GM21447 (cell line): ENCODE data around the gene ARHGAP22.

ENCODE experiments used
- ATAC-seq: cut with Tn5 transposase; IDR thresholded peaks from one replicate; pipeline ENCODE4 v1.9.1; 2021; ENCODE audit not compliant: unreplicated experiment

ARHGAP22 gene

DNA sequence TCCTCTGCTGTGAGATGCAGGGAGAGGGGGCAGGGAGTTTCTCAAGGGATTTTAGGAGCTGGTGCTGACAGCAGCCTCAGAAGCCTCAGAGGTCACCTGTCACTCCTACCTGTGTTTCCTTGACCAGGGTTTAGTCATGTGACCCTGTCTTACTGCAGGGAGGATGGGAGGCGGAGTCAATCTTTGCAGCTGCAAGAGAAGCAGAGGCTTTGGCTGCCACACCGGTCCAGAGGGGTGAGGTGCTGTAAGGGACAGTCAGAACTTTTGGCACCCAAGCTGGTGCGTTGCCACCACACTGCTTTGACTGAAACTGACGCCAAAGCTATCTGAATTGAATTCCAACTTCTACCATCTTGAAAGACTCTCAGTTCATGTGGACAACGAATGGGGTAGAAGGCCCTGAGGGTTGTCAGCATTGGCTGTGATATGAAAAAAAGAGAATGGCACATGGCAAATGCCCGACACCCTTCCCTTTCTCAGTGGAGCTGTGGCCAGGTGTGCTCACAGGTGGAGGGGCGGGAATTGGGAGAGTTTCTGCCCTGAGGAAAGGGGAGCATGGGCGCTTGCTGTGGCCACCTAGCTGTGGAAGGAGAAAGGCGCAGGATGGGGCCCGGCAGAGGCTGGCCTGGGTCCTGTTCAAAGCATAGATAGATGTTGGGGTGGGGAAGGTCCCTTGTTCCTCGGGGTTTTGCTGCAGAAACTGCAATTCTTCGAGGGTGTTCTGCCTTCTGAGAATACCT, 69.3 kb downstream of the ARHGAP22 start:
- no peak for ATAC-seq

DNA sequence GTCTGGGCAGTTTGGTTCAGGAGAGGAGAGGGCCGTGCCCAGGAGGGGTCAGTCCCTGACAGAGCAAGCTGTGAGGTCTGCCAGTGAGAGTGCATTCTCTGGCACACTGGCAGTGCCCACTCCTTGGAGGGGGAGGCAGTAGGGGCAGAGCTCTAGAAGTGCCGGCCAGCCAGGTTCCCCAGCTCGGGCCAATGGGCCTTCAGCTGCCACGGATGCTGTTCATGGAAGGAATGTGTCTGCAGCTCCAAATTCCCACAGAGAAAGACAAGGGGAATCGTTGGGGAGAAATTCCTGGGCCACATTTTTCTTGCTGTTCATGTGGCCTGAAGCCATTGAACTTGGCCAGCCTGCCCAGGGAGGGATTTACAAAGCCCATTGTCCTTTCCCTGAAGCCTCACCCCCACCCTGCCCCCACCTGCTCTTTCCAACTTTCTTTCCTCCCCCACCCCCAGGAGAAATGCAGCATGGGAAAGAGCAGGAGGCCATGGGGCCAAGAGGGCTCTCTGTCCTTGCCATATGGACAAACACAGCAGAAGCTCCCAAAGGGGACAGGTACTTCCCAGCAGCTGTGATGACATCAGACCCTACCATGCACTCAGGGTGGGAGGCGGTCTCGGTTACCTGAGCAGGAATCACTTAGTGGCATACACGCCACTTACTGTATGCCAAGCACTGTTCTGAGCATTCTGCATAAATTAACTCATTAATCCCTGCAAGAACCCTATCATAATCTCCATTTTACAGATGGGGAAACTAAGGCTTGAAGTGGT, 70.7 kb downstream of the ARHGAP22 start:
- ATAC-seq, result no peak

DNA sequence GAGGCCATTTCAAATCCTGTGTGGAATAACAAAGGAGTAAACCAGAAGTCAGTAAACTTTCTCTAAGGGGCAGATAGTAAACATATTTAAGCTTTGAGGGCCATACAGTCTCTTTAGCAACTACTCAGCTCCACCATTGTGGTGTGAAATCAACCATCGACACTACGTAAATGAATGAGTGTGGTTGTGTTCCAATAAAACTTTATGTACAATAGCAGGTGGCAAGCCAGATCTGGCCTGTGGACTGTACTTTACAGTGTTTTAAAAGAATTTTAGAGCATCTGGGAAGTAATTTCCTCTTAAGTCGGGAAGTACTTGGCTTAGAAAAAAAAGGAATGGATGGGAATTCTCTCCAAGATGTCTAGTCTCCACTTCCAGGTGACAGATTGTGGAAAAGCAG, 71.3 kb downstream of the ARHGAP22 start:
- no peak for ATAC-seq

DNA sequence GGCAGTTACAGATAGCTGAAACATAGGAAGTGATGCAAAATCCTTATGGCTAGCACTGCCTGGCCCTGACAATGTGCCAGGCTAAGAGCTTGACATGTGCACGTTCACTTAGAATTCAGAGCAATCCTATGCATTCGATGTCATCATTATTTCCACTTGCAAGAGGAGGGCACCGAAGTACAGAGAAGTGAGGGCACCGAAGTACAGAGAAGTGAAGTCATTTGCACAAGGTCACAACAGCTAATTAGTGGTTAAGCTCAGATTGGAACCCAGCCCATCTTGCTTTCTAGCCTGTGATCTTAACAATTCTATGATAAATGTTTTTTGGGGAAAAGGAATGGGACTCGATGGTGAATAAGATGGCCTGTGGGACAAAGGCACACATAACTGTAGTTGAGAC, 73.4 kb downstream of the ARHGAP22 start:
- ATAC-seq, result no peak

DNA sequence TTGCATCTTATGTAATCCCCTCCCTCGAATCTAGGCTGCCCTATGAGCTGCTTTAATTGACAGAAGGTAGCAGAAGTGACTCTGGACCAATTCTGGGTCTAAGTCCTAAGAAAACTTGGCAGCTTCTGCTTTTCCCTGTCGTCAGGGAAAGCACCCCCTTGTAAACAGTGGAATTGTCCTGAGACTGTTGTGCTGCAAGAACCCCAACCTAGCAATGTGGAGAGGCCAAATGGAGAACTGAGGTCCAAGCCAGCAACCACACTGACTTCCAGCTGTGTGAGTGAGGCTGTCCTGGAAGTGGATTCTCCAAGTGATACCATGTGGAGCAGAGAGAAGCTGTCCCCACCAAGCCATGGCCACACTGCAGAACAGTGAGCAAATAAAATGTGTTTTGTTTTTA, 75.5 kb downstream of the ARHGAP22 start:
- no peak for ATAC-seq

DNA sequence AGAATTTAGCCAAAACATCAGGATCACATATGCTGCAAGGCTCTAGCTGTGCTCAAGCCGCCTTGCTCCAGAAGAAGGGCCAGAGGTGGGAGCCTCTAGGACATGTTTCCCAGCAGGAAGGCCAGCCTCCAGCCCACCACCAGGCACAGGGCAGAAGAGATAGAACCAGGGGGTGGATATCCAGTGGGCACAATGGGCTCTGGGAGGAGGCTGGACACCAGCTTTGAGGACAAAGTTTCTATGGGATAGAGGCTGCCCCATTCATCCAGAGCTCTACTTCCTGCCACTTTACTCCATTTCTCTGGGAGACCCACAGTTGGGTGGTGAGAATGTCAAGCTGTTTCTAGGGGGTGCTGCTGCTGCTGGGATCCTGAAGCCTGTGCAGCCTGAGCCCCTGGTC, 77.1 kb downstream of the ARHGAP22 start:
- ATAC-seq, result no peak

DNA sequence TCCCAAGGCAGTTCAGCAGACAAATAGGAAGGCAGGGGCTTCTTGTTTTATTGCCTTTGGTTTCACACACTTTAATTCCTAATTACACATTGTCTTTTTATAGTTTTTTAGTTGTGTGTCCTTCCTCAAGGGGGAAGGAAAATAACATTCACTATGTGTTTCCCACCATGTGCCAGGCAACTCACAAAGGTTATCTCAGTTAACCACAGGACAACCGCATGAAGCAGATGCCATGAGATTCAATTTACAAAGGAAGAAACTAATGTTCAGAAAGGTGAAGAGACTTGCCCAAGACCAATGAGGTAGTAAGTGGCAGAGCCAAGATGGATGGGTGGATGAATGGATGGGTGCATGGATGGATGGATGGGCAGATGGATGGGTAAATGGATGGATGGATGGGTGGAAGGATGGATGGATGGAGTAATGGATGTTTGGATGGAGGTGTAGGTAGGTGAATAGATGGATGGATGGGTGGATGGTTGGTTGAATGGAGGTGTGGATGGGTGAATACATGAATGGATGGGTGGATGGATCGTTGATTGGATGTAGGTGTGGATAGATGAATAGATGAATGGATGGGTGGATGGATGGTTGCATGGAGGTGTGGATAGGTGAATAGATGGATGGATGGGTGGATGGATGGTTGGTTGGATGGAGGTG, 77.9 kb downstream of the ARHGAP22 start:
- ATAC-seq, result no peak

DNA sequence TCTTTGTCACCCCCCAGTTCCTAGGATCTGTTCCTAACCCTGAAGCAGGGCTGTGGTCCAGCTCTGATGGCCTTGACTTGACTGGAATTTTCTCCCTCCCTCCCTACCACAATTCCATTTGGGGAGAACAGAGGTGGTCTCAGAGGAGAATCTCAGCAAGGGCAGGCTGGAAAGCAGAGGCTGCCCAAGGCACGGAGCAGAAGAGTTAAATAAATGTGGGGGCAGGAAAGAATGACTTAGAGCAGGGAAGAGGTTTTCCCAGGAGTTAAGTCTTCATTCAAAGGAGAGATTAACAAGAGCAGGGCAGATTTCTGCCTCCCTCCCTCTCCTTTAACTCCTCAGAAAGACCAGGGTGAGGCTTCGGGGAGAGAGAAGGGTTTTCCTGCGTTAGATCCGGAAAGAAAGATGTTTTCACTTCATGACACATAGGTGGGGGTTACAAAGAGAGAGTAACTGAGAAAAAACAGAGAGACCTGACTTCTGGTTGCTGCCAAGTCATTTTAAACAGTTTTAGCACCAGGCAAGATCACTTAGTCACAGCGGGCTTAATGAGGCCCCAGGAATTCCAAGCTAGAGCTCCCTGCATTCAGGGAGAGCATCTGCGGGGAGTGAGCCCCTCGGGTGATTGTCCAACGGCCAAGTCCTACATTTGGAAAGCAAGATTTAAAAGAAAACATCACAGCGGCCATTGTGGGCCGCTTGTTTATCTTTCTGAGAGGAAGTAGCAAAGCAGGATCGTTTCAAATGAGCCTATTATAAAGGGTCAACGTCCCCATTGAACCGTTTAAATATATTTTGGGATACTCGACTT, 78.7 kb downstream of the ARHGAP22 start:
- ATAC-seq, result no peak

DNA sequence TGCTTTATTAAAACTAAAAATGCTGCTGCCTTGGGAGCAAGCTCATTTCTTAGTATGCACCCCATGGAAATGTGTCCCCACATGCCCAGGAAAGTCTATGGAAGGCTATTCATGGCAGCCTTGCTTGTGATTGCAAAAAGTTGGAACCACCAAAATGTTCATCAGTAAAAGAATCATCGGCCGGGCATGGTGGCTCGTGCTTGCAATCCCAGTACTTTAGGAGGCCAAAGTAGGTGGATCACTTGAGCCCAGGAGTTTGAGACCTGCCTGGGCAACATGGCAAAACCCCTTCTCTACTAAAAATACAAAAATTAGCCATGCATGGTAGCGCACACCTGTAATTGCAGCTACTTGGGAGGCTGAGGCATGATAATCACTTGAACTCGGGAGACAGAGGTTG, 79.8 kb downstream of the ARHGAP22 start:
- no peak for ATAC-seq

DNA sequence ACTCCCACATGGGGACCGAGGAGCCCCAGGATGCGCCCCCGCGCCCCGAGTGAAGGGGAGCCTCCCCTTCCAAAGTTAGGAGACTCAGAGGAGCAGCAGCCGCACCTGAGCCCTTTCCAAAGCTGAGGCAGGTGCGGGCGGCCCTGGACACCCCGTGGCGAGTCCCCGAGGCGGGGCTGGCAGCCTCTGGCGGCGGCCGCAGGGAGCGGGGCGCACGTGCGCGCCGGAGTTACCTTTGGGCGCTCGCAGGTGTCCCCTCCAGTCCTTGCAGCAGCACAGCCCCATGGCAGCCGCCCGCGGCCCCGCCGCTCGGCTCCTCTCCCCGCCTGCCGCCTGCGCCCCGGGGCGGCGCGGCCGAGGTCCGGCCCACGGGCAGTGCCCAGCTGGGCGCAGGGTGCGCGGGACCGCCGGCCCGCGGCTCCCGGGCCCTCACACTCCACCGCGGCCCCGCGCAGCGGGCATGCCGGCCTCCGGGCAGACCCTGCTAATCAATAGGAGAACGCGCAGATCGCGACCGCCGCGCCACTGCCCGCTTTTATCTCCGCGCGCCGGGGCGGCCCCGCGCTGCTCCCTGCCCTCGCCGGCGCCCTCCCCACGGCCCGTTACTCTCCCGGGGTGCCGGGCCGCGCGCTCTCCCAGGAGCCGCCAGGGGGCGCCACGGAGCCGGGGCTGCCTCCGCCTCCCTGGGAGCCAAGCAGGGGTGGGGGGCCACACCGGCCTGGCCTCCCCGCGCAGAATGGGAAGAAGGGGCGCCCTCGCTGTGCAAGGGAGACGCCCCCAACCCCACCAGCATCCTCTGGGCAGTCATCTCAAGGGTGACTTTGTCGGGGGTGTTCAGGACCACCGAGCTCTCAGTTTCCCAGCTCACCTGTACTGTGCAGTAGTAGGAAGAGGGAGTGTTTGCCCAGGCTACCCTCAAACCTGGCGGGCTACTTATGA, 80.8 kb downstream of the ARHGAP22 start:
- no peak for ATAC-seq

DNA sequence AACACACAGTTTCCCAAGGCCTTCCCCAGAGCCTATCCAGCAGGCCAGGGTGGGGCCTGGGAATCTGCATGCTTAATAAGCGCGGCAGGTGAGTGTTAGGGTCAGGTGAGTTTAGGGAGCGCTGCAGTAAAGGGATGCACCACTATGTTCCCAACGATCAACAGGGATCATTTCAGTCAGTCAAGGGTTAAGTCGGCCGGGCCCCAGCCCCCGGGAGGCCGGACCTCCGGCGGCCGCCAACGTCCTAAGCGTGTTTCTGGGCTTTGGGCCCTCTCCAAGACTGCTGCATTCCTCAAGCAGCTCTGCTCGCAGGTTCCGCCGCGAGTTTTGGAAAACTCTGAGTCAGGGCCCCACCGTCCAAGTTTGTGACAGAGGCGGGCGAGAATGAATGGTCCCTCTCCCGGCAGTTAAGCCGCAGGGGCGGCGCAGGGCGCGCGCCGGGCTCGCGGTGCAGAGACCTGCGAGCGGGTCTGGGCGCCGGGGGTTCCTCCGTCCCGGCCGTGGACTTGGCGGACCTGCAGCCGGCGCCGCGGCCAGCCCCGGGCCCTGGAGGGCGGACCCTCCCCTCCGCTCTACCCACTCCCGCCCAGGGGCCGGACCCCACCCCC, 81.6 kb downstream of the ARHGAP22 start:
- no peak for ATAC-seq

DNA sequence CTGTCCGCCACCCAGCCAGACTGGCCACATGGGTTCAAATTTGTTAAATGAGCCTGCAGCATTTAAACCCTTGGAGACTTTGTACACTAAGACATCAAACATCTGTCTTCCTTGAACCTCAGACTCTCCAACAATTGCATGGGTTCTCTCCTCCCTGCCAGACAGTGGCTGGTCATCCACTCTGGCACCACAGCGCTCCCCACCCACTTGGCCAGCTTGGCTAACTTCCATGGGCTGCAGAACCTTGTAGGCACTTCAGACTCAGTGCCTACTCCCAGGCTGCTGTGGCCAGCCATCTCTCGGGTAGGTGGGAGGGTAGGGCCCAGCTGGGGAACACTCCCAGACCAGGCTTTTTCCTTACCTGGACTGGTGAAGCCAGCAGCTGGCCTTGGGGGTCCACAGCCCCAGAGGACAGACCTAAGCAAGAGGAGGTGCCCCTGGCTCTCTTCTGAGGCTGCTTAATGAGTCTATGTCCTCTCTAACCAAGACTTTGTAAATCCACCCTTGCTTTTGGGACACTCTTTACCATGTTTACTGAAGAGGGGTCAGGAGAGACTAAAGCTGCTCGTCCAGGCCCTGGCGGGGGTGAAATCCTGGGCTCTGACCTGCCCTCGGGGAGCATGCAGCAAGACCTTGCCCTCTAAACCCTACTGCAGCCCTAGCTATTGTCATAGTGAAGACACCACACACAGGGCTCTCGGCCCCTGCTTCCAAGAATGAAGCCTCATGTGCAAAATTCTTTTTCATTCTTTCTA, 82.7 kb downstream of the ARHGAP22 start:
- no peak for ATAC-seq

DNA sequence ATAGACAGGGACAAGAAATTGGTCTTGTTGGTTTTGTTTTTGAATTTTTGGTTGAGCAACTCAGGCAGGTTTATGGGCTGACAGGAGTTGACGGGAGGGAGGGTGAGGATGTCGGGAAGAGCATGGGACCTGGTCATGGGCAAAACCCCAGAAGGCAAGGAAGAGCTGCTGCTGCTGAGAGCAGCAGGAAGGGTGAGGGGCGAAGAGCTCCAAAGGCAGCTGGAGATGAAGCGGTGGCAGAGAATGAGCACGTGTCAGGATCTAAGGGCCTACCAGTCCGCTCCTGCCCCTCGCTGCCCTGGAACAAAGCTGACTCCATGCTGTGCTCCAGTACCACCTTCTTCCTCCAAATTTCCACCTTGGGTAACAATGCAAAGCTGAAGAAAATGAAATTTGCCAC, 84.3 kb downstream of the ARHGAP22 start:
- ATAC-seq, result no peak

DNA sequence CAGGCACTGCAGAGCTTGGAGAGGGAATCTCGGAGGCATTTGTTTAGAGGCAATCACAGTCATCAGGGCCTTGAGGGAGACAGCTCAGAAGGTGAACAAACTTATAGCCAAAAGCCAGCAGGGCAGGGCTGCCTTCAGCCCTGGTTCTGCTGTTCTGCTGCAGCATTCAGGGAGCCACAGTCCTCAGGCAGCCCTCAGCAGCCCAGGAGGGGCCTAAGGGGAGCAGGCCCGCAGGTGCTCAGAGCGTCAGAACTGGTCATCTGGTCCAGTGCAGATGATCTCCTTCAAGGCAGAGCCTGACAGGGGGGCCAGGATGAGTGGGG, 84.7 kb downstream of the ARHGAP22 start:
- ATAC-seq, result no peak

DNA sequence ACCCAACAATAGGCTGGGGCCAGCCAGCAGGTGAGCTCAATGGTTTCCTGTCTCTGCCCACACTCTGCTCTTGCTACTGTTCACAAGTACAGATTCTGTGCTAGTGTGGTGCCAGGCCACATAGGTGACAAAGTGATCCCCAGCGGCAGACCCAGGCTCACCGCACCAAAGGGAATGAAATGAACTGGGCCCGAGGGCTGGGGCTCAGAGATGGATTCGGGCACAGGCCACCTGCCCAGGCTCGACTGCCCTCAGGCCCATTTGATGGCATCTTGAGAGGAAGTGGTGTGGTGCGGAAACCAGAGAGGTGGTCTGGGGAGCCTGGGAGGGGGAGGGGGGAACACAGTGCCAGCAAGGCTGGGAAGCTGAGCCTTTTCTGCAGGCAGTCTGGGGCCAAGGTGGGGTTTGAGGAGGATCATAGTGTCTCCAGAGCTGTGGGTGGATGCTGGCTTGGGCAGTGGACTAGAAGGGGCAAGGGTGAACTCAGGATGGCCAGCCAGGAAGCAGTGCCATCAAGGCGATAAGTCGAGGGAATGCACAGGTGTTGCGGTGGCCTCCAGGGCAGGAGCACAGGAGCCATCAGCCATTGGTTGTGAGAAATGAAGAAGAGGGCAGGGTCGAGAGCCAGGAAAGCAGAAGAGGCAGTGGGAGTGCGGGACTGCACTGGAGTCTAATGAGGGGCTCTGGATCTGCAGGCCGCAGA, 85.2 kb downstream of the ARHGAP22 start:
- no peak for ATAC-seq

DNA sequence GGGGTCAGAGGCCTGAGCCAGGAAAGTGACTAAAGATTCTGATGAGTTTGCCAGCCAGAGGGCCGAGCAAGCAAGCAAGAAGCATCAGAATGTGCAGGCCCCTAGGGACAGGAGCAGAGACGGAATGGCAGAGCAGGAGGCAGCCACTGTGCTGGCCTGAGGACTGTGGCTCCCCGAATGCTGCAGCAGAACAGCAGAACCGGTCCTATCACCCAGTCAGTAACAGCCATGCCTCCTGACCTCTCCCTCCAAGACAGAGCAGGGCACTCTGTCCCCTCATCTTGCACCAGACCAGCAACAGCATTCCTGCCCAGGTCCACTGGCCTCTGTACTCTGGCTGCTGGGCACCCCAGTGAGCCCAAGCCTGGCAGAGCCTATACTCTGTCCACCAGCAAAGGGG, 85.9 kb downstream of the ARHGAP22 start:
- no peak for ATAC-seq

DNA sequence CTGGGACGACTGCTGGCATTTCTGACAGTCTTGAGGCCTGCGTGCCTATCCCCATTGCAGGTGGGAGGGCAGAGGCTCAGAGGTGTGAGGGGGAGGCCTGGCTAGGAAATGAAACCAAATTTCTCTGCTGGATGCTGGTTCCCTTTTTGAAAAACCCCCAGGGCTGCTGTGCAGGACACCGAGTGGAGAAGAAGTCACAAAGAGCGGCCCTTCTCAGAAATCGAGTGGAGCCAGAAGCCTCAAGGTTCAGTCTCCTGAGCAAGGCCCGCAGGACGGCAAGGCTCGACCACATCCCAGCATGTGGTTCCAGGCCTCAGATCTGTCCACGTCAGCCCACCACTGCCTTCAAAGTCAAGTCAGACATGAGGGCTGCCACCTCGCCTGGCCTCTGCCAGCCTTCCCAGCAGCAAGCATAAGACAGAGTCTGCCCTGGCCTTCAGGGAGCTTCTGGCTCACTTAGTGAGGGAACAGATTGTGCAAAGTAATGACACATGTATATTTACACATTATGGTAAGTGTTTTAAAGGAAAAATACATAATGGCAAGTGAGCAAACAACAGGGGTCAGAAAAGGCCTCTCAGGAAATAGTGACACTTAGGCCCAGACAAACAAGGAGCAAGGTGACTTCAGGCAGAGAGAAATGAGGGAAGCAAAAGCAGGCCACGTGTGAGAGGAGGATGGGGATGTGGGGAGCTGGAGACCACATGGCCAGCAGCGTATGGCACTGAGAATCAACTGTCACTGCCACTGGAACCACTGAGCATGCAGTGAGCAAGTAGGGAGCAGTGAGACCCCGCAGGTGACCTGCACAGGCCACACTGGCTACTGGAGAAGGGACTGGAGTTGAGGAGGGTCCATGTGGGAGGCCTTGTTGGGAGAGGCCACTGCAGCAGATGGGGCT, 86.7 kb downstream of the ARHGAP22 start:
- ATAC-seq, result no peak

DNA sequence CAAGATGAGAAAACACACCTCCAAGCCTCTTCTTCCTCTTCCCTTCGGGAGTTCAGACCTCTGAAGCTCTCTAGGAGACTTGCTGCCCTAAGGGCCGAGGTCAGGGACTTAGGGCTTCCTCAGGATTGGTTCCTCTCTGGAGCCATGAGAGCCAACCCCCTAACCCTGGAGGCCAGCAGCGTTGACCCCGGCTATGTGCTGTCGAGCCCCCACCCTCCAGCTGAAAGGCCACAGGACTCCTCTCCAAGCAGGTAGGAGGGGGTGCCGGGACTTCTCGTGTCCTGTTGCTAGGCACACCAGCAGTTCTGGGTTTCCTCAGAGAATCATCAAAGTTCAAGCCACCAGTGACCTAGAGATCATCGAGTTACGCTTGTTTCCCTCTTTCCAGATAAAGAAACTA, 87.4 kb downstream of the ARHGAP22 start:
- no peak for ATAC-seq
